Heart right ventricle (tissue), 16 donors: ENCODE data around the gene DLGAP1. TPM values are rescaled to one million over a fixed set of nuclear protein-coding genes. Genes with fewer than 3 reads are reported as not detected.

Experiments
- ATAC-seq, 8 donors: fragments of 200-7000 bp; cut with Tn5 transposase; one replicate each; pipeline ENCODE4 v1.9.1; 2020; ENCODE audit warnings: mild to moderate bottlenecking in 8 of 8, moderate library complexity in 8 of 8, moderate number of reproducible peaks in 1 of 8
- DNase-seq, 2 donors: peaks; one replicate each; pipeline ENCODE4 v3.0.0-alpha.2; 2020
- H3K27ac ChIP-seq, 10 donors: fragments of 200-600 bp; sonication (generic) in 2 of 10; one replicate each; pipeline versions ENCODE4 v1.5.0 to v1.8.0; 2020 to 2022; ENCODE audit warnings: mild to moderate bottlenecking in 3 of 10
- H3K27me3 ChIP-seq, 7 donors: fragments of 200-600 bp; one replicate each; pipeline ENCODE4 v1.8.0; 2021 to 2022; ENCODE audit warnings: mild to moderate bottlenecking in 2 of 7
- H3K36me3 ChIP-seq, 9 donors: fragments of 200-600 bp; sonication (generic) in 1 of 9; one replicate each; pipeline versions ENCODE4 v1.5.0 to v1.8.0; 2020 to 2022; ENCODE audit warnings: mild to moderate bottlenecking in 2 of 9
- H3K4me1 ChIP-seq, 9 donors: fragments of 200-600 bp; sonication (generic) in 1 of 9; one replicate each; pipeline versions ENCODE4 v1.5.0 to v1.8.0; 2020 to 2022; ENCODE audit warnings: mild to moderate bottlenecking in 4 of 9
- H3K4me3 ChIP-seq, 10 donors: fragments of 200-600 bp; sonication (generic) in 2 of 10; one replicate each; pipeline versions ENCODE4 v1.5.0 to v1.8.0; 2020 to 2022; ENCODE audit warnings: mild to moderate bottlenecking in 7 of 10, moderate library complexity in 2 of 10
- H3K9me3 ChIP-seq, 11 donors: fragments of 200-600 bp in 10 of 11; sonication (generic) in 2 of 11; one replicate each; pipeline versions ENCODE4 v1.5.0 to v1.8.0; 2013 to 2022; ENCODE audit warnings: mild to moderate bottlenecking in 2 of 11, control low read depth in 1 of 11, moderate library complexity in 1 of 11
- CTCF ChIP-seq, 9 donors: fragments of 200-600 bp; sonication (generic) in 2 of 9; IDR thresholded peaks; one replicate each; pipeline versions ENCODE4 v1.5.0 to v1.8.0; 2021 to 2022; ENCODE audit warnings: antibody characterized with exemption in 9 of 9, mild to moderate bottlenecking in 5 of 9, moderate library complexity in 1 of 9
- WGBS, 2 donors: extraction: QIAGEN DNeasy Blood & Tissue Kit; methylation state at CpG; one replicate each; pipeline ENCODE4 v1.1.7; 2013; ENCODE audit warnings: inconsistent platforms in 1 of 2; 5-methylcytosine and 5-hydroxymethylcytosine counted together
- intact Hi-C, 10 donors: fragments of 100-400 bp; cut with DNase I; formaldehyde crosslinking; loops; one replicate each; pipeline versions ENCODE4 v1.11.1 to v1.14.2; 2022
- polyA plus RNA-seq, 2 donors: library from polyadenylated mRNA; stranded (reverse); fragments of 200-250 nt; gene quantifications; one replicate each; pipeline ENCODE4 v1.2.3, GENCODE V29; 2013
- total RNA-seq, 10 donors: library from RNA; stranded (reverse); fragmentation: NEBNext Ultra II Directional in 3 of 10; extraction: Animal tissue kit (Norgen Biotek cat#: 25700) in 3 of 10; gene quantifications; one replicate each; pipeline versions ENCODE4 v1.2.1 to v1.2.4, GENCODE V29; 2021 to 2023
- donor health status: Arrhythmogenic right ventricular cardiomyopathy.
- donor health status: ischemic (EF 13 %, LVEDD 7.1; RV severe dilation, severe dysfunction).
- donor health status: healthy with polysubstance abuse.
- donor health status: DM: no; HTN: yes; CAD: no.
- donor health status: DM: no; HTN: no; CAD: no.
- donor health status: ischemic (EF 25% LVEDD 6.9; RV normal size, moderate dysfunction).
- donor health status: ischemic (EF 25% LVEDD 5.7; RV mildly dilated, moderate dysfunction).
- donor health status: healthy.
- donor health status: DM: yes; HTN: yes; CAD: no.
- donor health status: Ischemic cardiomyopathy.
- donor health status: ischemic (EF 35%, LVEDD 5.7; RV mildly dilated, moderate dysfunction).
- donor health status: nonischemic (EF 11% LVEDD 7.7; RV severe dilation, severe dysfunction).
- donor health status: DM: yes; HTN: yes; CAD: no.
- donor health status: PGD.
- donor health status: ischemic (EF 29% LVEDD 5.4; RV normal size, mild dysfunction).
- donor health status: nonischemic (EF 23%, LVEDD 6.1; RV moderate dilation, normal function).

The DLGAP1 gene
- total and polyA plus RNA-seq, 12 donors = 0.07 to 7.2 (median 1.0) TPM; not detected in 2

DNA sequence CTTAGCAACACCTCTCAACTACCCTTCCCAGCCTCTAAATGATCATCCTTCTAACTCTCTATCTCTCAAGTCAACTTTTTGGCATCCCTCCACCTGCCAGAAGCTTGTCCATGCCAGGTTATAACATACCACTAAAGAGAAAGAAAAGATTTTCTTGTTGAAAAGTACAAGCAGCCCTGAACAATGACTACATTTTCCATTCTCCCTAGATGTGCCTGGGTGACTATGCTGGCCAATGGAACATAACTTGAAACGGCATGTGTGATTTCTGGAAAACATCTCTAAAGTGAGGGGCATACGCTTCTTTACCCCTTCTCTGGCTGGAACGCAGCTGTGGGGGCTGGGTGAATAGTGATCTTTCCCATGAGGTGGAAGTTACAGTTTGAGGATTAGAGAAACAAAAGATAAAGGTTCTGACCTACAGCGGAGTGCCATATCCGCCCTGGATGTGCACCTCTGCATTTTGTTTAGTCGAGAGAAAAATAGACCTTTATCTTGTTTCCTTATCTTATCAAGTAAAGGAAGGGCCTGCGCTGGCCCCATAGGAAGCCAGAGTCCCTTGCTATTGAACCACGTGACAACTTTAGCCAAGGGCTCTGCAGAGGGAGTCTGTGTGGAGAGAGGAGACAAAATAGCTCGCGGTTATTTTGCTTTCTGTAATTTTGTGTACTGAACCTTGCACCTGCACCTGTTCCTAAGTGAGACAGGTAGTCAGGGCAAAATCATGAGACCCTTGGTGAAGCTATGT is 568.4 kb downstream of the DLGAP1 start:
- intact Hi-C loops = loop anchor here in 1 of 10 donors (1.0 kb wide), 1 partner anchor 23 kb away; no protein-coding TSS in a partner anchor
- no peaks in the 10 kb centered on the region for H3K36me3 ChIP-seq
- 7 to 8% methylated on average over 10 of the region's 10 CpGs for WGBS, 2 donors
- H3K27ac ChIP-seq = peak overlapping the region in 8 of 10 donors; percentile 20 to 71 (median 43)
- H3K27me3 ChIP-seq = no peaks in the 10 kb centered on the region
- DNase-seq (peak; percentile 14 to 45), ATAC-seq (peak; percentile 64 to 93 (median 88))
- H3K9me3 ChIP-seq = no peaks in the 10 kb centered on the region
- TF ChIP-seq CTCF (IDR thresholded peaks at IDR 0.05) = no peak
- H3K4me3 ChIP-seq = peak overlapping the region in 2 of 10 donors; percentile 0 to 30
- peaks cover 3 to 51% (median 17%) of the 10 kb centered on the region in 9 donors for H3K4me1 ChIP-seq

DNA sequence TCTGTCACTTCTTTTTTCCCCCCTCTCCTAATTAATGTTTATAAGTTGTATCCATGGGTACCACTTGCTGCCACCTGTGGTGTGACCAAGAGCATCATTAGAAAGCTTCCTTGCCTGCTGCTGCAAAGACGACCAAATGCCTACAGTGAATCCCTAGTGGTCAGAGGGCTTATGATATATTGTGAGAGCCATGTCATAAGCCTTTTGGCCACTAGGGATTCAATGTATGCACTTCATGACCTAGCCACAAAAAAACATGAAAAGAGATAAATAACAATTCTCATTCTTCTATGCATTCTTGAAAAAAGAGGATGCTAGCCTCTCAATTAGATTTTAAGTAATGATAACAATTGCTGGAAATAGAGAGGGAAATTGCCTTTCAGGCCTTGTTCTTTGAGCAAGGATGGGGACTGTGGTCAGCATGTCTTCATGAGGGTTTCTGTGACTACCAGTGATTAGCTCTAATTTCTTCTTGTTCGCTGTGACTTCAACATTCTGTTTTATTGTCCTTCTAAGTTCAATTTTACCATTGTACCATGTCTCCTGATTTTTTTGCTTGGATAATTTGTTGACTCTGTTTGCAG is 569.8 kb downstream of the DLGAP1 start:
- no peak for ATAC-seq
- TF ChIP-seq CTCF (IDR thresholded peaks at IDR 0.05) = peak in 2 of 9 donors; percentile 15 to 18
- Histone ChIP-seq H3K27ac (no peak overlapping the region), H3K4me3 (no peak overlapping the region), H3K4me1 (peaks cover 0 to 45% (median 16%) of the 10 kb centered on the region in 9 donors), H3K27me3 (no peaks in the 10 kb centered on the region), H3K36me3 (no peaks in the 10 kb centered on the region), H3K9me3 (no peaks in the 10 kb centered on the region)
- WGBS, 2 donors = 77 to 86% methylated on average over 2 of the region's 2 CpGs
- intact Hi-C loops = no loop called here
- DNase-seq = no peak

DNA sequence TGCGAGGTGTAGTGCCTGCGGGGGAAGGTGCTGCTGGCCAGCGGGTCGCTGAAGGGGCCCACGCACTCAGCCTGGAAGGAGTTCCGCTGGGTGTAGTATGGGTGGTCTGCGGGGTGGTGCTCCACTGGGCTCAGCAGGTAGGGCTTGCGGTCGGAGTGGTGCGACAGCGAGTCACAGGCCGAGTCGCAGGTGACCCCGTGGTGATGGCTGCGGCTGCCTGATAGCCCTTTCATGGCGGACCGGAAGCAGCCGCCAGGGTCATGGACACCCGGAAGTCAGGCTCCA is 575.3 kb downstream of the DLGAP1 start:
- intact Hi-C loops = loop anchor here in 3 of 10 donors (10.0 kb wide), 3 partner anchors 85 to 175 kb away; no protein-coding TSS in a partner anchor
- WGBS, 2 donors = 98% methylated on average over 19 of the region's 19 CpGs
- Histone ChIP-seq H3K4me1 (peaks cover 0 to 25% (median 0%) of the 10 kb centered on the region in 9 donors), H3K9me3 (no peaks in the 10 kb centered on the region), H3K36me3 (no peaks in the 10 kb centered on the region), H3K27ac (no peak overlapping the region), H3K27me3 (no peaks in the 10 kb centered on the region), H3K4me3 (no peak overlapping the region)
- no peak for TF ChIP-seq CTCF (IDR thresholded peaks at IDR 0.05)
- DNase-seq (no peak), ATAC-seq (no peak)

GRCh38 chr18:3879114-3879835 is 575.8 kb downstream of the DLGAP1 start:
- 98% methylated on average over 59 of the region's 59 CpGs for WGBS, 2 donors
- no peak for TF ChIP-seq CTCF (IDR thresholded peaks at IDR 0.05)
- no peaks in the 10 kb centered on the region for H3K9me3 ChIP-seq
- H3K4me3 ChIP-seq = no peak overlapping the region
- peaks cover 0 to 25% (median 0%) of the 10 kb centered on the region in 9 donors for H3K4me1 ChIP-seq
- ATAC-seq (peak in 1 of 8 donors; percentile 59), DNase-seq (peak in 1 of 2 donors; percentile 9)
- intact Hi-C loops = loop anchor here in 3 of 10 donors (10.0 kb wide), 3 partner anchors 86 to 174 kb away; no protein-coding TSS in a partner anchor
- H3K27me3 ChIP-seq = no peaks in the 10 kb centered on the region
- H3K36me3 ChIP-seq = no peaks in the 10 kb centered on the region
- no peak overlapping the region for H3K27ac ChIP-seq
